NCI-H446 treated with DMSO at 0.1 percent for 48 hours (cell line): ENCODE results near the gene GNAO1.
A peak's percentile ranks its signal among the peaks of the same experiment; 100 is the strongest.

Experiments
- DNase-seq: peaks from one replicate; lab custom pipeline; 2025; lab: John Stamatoyannopoulos, UW

Gene GNAO1

GRCh38 chr16:56191156-56191815, at the start of gene GNAO1:
Gene GNAO1, plus strand, starts transcription at chr16:56191489. Its CDS starts 747 bp downstream, at chr16:56192236.
- DNase-seq = peak; percentile 26

GRCh38 chr16:56143666-56144065, 47.6 kb upstream of the GNAO1 start:
- no peak for DNase-seq

- DNase-seq = no peak
Observed at GRCh38 chr16:56145369-56145768, 45.9 kb upstream of the GNAO1 start.

GRCh38 chr16:56151621-56152020, 39.7 kb upstream of the GNAO1 start:
- no peak for DNase-seq

GRCh38 chr16:56161658-56162057, 29.6 kb upstream of the GNAO1 start:
- DNase-seq = no peak

- DNase-seq = no peak
Observed at GRCh38 chr16:56163089-56163488, 28.2 kb upstream of the GNAO1 start.

- DNase-seq = no peak
Observed at GRCh38 chr16:56163938-56164337, 27.4 kb upstream of the GNAO1 start.

- no peak for DNase-seq
Observed at GRCh38 chr16:56164636-56165035, 26.7 kb upstream of the GNAO1 start.

- no peak for DNase-seq
Observed at GRCh38 chr16:56174411-56174810, 16.9 kb upstream of the GNAO1 start.

GRCh38 chr16:56181401-56181800, 9.9 kb upstream of the GNAO1 start:
- DNase-seq = no peak

GRCh38 chr16:56183266-56183665, 8.0 kb upstream of the GNAO1 start:
- DNase-seq = no peak

- DNase-seq = no peak
Observed at GRCh38 chr16:56190048-56190676, 1.1 kb upstream of the GNAO1 start.

GRCh38 chr16:56190677-56191155, 573 bp upstream of the GNAO1 start:
- no peak for DNase-seq

GRCh38 chr16:56191835-56192634, 746 bp downstream of the GNAO1 start:
- DNase-seq = no peak

GRCh38 chr16:56192635-56192945, 1.3 kb downstream of the GNAO1 start:
- DNase-seq = no peak

- no peak for DNase-seq
Observed at GRCh38 chr16:56192986-56193945, 2.0 kb downstream of the GNAO1 start.

- DNase-seq = peak; percentile 58
Observed at GRCh38 chr16:56193951-56194726, 2.9 kb downstream of the GNAO1 start.

- peak; percentile 4 for DNase-seq
Observed at GRCh38 chr16:56195151-56195550, 3.9 kb downstream of the GNAO1 start.

GRCh38 chr16:56196381-56196780, 5.1 kb downstream of the GNAO1 start:
- no peak for DNase-seq

GRCh38 chr16:56197192-56197992, 6.1 kb downstream of the GNAO1 start:
- DNase-seq = no peak
